Glomerular visceral epithelial cell (primary cell): ENCODE data around the gene ZIK1.

Experiments
- DNase-seq: peaks from one replicate; pipeline ENCODE4 v3.0.0-alpha.2; 2016; ENCODE audit errors: extremely low spot score

ZIK1 gene

DNA sequence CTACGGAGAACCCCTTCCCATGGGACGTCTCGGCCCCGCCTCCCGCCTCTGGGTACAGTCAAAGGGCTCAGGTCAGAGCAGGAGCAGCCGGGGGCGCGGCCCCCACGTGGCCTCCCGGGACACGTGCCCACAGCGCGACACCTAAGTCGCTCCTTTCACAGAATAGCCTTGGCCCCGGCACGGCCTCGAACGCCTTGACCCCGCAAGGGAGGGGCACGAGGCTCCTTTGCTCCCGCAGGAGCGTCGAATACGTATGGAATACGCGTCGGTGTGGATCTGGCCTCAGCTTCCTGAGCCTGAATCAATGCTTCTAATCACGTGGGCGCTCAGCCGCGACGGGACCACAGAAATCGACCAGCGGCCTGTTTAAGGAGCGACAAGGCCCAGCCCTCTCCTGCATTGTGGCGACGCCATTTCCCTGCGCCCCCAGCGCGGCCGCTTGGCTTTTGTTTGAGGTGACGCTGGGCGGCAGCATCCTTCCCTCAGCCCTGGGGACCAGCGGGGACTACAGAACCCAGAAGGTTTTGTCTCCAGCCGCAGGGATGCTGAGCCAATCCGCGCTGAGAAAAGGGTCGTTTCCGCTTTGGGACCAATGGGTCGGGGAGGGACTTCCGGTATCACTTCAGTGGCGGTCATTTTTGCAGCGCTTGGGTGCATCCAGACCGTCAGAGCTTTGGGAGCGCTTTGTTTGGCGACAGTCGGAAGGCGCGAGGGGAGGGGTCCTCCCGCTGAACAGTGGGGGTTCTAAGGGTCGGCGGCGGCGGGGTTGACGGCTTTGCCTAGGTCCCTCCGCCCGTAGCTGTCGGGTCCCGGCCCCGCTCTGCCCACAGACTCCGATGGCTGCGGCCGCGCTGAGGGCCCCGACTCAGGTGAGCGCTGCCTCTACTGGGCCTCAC is at the start of gene ZIK1:
Gene ZIK1 (plus strand): TSS at position 625 of the 896 bp plus-strand sequence. CDS start 212 bp downstream, at position 837.
- peak; percentile 22 for DNase-seq

DNA sequence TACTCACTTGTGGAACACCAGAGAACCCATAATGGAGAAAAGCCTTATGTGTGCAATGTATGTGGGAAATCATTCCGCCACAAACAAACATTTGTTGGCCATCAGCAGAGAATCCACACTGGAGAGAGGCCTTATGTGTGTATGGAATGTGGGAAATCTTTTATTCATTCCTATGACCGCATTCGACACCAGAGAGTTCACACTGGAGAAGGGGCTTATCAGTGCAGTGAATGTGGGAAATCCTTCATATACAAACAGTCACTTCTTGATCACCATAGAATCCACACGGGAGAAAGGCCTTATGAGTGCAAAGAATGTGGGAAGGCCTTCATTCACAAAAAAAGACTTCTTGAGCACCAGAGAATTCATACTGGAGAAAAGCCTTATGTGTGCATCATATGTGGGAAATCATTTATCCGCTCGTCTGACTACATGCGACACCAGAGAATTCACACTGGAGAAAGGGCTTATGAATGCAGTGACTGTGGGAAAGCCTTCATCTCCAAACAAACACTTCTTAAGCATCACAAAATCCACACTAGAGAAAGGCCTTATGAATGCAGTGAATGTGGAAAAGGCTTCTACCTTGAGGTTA is 45.9 kb upstream of the ZIK1 start:
- DNase-seq: no peak

DNA sequence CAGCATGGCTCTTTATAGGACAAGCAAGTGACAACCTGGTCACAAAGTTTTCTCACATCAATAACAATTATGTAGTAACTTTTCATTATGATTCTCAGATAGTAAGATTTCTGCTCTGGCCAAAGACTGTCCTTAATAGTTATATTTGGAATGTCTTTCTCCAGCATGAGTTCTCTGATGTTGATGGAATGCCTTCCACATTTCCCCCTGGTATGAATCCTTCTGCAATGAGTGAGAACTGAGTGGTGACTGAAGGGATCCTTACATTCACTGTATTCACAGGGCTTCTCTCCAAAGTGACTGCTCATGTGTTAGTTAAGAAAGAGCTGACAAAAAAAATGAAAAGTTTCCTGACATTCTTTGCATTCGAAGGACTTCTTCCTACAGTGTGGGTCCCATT is 37.4 kb upstream of the ZIK1 start:
- no peak for DNase-seq

DNA sequence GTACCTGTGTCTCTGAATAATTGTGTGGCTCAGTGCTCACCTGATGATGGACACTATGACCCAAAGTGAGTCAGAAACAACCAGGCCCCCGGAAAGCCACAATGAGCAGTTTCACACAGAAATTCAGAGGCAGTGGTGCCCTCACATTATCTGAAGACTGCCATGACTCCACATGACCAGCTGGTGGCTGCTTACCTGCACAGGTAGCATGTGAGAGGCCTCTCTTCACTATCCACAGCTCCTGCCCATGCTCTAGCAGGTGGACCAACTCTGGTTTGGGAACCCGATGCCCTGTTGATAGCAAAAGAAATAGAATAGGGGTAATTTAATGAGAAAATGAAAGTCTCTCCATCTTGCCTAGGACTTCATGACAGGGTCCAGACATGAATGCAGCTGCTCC is 31.5 kb upstream of the ZIK1 start:
- DNase-seq: no peak

DNA sequence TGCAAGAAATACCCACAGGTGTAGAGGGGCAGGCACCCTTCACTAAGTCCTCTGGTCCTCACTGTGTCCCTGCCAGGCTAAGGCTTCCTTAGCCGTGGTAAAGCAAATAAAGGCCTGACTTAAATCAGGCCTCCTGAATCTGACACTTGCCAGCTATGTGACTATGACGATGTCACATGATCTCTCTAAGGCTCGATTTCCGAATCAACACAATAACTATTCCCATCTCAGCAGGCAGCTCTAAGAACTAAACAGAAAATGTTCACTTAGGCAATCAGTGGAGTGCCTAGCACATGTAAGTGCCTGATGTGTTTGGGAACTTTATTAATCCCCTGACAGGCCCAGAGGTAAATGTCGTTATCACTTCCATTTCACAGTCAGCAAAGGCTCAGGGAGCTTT is 26.3 kb upstream of the ZIK1 start:
- no peak for DNase-seq

DNA sequence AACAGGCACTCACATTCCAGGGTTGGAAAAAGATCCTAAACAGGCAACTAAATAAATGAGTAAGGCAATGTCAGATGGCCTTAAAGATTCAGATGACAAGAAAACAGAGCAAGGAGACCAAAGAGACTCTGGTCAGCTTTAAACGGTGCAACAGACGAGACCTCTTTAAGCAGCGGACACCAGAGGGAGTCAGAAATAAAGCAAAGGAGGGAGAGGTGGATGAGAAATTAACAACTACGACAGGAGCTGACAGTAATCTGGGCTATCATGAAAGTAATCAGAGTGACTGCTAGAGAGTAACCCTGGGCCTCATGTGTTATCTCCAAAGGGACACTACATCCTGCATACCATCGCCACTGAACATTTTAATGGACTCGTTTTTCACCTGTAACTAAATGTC is 25.4 kb upstream of the ZIK1 start:
- DNase-seq: peak; percentile 8

DNA sequence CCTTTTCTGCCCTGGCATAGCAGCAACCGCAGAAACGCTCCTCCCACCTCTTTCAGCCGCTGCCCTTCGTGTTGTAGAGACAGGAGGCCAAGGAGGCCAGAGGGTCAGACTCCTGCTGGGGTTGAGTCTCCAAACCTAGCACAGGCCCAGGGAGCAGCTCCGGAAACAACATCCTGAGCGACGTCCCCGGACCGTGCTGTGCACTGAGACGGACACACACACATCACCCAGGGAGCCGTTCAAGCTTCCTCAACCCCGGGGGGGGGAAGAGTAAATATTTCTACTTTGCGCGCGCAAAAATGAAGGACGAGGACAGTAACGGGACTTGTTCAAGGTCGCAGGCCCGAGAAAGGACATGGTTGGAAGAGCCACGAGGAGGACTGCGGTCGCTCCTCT is 24.9 kb upstream of the ZIK1 start:
- DNase-seq: peak; percentile 39

DNA sequence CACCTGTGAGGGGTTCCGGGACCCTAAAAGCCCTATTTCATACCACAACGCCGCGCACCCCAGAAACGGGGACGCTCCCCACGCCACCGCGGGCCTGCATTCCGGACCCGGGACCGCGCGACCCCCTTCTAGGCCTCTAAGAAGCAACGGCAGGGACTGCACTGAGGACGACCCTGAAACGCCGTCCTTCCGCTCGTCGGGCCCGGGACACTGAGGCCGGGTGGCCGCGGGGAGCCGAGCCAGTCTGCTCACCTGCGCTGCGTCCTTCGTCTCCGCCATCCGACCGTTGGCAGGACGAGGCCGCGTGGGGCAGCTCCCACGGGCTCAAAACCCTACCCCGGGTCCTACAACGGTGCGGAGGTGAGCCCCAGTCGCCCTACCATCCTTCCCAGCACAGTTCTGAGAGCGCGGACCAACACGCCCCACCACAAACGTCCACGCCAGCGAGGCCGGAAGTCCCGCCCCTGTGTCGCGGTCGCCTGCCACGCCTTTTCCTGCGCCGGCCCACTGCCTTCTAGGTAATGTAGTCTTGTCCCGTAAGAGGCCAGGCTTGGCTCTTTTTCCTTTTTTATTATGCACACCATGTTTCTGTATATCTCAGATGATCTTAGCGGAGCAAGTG is 24.4 kb upstream of the ZIK1 start, which contains the start of gene ZNF550:
Gene ZNF550 (minus strand): TSS at position 460 of the 622 bp plus-strand sequence. CDS start 181 bp downstream, at position 279.
- peak; percentile 84 for DNase-seq

DNA sequence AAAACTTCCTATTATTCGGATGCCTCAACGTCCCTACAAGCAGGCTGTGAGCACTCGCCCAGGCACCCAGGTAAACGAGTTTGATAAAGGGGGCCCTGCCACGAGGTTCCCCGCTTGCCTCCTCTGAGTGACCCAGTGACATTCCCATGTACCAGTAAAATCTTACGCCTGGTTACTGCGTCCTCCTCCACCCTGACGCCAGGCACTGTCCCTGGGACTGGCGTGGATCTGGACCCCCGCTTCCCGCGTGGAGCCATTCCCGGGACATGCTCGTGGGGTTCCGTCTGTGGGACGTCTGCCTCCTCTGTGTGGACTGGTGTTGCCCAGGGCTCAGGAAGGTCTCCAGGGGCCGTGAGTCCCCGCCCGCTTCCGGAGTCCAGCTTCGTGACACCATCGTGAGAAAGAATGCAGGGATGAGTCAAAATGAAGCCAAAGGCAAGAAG is 23.9 kb upstream of the ZIK1 start:
- DNase-seq: peak; percentile 12

DNA sequence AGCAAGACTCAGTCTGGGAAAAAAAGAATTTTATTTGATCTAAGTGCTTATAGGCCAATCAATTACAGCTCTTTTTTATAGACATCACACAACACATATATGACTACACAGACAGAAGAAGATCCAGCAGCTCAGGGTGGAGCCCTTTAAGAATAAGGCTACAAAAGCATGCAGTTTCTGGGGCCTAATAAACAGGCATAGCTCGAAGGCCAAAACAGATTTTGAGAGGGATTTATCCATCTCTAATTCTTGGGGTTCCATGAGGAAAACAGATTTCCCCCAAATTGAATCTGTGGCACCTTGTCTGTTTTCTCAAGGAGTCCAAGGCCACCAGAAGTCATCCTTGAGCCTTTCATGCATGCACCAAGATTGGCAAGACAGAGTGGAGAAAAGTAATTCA is 20.4 kb upstream of the ZIK1 start:
- DNase-seq: no peak

DNA sequence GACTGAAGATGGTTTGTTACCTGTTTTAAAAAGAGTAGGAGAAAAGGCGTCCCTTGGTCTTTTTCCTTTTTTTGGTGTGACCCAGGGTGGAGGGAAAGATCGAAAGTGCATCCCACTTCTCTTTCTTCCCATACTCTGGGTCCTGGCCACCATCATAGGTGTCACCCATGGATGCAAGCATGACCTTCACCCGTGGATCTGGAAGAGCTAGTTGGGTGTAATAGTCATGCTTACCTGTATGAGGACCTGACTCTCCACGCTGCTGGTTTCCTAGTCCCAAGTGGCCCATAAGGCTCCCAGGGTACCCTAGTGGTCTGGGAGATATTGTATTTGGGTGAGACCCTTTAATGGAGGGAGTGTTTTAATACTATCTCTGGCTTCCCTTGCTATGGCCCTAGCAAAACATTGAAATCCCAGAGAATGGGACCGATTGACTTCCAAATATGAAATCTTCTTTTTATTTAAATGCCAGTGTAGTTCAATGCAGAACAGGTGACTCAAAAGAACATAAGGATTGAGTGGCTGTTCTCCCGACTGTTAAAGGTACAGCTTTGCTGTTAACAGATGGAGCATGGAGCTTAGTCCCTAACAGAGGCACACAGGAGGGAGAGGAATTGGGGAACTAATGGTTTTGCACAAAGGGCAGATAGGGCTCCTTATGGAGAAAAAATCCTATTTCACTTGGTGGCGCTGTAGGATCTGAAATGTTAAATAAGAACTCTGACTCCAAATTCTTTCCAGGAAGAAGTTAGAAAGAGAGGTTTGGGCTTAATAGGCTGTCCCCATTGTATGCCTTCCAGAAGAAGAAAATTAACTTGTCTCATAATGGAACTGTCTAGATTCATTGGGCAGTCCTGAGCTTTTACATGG is 17.3 kb upstream of the ZIK1 start:
- DNase-seq: no peak

DNA sequence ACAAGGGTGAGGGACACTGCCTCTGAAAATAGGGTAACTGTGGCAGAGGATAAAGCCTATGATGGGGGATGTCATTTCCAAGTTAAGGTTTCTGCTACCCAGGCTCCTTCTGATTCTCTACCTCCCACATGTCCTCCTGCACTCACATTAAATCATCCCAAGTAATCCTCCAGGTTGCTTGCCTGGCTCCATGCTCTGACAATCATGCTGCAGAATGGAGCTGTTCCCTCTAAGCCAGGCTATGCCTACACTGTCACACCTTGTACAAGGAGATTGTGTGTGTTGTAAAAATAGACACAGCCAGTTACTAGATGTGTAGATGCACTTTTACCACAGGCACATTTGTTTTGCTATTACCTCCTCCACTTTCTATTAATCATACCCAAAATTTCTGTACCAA is 13.2 kb upstream of the ZIK1 start:
- DNase-seq: no peak

DNA sequence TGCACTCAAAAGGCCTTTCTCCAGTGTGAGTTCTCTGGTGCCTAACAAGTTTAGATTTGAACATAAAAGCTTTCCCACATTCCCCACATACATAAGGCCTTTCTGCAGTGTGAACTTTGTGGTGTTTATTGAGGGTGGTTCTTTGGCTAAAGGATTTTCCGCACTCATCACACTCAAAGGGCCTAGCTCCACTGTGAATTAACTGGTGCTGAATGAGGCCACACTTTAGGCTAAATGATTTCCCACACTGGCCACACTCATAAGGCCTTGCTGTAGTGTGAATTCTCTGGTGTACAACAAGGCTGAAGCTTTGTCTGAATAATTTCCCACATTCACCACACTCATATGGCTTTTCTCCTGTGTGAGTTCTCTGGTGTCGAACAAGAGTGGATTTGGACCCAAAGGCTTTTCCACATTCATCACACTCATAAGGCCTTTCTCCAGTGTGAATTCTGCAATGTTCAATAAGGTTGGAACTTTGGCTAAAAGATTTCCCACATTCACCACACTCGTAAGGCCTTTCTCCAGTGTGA is 11.5 kb upstream of the ZIK1 start:
- no peak for DNase-seq

DNA sequence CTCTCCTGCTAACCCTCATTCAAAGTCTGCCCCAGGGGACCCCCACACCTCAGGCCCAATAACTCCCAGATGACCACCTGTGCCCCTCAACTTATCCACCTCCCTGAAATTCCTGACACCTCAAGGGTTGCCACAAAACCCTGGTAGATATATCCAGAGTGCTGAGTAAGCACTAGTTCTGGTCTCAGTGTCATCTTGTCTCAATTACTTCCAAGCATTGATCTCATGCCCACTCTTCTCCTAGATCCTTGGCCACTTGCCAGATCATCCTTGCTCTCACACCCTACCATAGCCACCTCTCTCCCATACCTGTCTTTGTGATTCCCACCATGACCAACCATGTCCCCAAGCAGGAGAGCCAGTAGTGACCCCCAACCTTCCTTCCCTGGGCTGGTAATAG is 7.3 kb upstream of the ZIK1 start:
- DNase-seq: no peak

DNA sequence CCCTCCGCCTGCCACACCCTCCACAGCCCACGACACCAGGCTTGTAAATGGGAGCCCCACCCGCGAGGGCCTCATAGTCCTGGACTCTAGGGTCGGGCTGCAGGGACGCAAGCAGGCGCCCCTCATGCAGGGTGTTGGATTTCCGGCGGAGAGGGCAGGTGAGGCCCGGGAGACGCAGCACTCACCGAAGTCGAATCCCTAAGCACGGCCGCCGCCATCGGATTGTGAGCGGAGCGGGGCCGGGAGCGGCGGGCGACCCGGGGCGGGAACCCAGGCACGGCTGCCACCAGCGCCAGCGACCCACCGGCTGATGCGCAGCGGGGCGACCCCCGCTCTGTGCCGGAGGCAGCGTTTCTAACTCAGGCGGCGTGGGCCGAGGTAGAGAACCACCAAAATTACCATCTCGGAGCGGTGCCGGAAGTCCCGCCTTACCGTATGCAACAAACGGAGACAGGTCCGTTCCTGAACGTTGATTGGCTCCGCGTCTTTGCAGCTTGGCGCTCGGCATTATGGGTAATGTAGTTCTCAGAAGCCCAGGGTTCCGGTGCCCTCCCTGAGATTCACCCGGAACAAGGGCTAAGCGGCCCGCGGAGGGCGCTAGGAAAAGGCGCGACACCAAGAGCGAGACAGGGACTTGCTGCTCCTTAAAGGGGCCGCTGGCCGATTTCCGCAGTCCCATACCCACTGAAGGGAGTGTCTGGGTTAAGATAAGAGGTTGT is 5.3 kb upstream of the ZIK1 start, which contains the start of gene ZNF416:
Gene ZNF416 (minus strand): TSS at position 425 of the 719 bp plus-strand sequence. CDS start 207 bp downstream, at position 218.
- peak; percentile 97 for DNase-seq

DNA sequence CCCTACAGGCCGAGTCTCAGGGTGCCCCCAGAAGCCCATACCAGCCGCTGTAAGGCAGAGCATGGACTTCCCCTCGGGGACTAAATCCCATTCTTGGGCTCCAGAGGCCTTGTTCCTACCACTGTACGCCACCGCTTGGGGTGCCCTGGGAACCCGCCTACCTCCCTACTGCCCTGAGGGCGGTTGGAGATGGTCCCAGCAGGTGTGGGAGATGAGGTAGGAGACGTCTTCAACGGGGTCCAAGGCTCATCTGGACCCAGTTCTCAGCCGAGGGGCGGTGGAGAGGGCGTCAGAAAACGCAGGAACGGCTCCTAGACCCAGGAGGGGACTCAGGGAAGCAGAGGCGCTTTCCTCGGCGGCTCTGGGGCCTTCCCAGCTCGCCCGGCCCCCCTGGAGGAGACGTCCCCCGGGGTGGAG is 833 bp upstream of the ZIK1 start:
- DNase-seq: no peak

DNA sequence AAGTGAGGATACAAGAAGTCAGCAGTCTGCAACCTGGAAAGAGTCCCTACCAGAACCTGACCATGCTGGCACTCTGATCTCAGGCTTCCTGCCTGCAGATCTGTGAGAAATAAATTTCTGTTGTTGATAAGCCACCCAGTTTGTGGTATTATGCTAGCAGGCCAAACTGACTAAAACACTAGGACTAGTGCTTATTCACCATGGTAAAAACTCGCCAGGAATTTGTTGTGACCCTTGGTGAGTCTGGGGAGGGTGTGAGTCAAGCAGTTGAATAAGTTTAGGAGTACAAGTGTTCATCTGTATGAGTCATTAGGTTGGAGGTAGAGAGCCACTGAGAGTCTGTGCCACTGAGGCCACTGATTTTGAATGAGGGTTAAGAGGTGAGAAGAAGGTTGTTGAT is 3.6 kb downstream of the ZIK1 start:
- DNase-seq: peak; percentile 53

DNA sequence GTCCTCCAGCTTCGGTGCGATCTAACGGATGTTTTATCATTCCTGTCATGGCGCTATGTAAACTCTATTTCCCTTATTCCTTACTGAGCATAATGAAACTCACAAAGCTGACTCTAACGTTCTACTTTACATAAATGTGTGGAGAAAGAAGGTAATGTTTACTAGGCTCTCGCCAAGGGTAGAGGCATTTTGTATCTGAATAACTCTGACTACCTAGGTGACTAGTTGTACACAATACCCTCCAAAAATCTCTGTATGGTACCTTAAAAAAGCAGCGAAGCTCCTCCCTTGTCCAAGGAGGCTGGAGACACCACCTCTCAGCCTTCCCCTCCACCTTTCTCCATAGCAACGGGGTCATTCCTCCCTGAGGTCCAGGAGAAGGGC is 15.4 kb downstream of the ZIK1 start:
- DNase-seq: no peak

DNA sequence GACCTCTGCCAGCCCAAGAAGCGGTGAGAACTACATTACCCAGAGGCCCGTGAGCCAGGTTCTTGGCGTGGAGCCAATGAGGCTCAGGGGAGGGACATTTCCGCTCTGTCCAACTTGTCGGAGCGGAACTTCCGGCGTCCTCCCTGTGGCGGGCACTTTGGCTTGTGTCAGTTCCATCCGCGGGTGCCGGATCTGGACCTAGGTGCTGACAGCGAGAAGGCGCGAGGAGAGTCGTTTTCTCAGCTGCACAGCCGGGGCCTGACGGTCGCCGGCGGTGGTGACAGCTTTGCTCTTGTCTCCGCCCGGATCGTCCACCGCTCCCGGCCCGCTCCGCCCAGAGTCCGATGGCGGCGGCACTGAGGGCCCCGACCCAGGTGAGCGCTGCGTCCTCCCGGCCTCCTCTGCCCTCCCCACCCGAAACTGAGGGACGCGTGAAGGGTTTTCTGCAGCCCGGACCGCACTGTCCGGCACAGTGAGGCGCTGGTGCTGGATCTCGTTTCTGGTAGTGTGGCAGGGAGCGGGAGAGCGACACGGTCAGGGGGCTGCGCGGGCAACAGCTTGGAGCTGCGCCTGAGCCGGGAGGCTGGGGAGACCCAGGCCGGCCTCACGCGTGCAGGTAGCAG is 15.9 kb downstream of the ZIK1 start, which contains the start of gene ZNF530:
Gene ZNF530 (plus strand): TSS at position 125 of the 623 bp plus-strand sequence. CDS start 4,461 bp downstream, outside the sequence.
- DNase-seq: peak; percentile 94

DNA sequence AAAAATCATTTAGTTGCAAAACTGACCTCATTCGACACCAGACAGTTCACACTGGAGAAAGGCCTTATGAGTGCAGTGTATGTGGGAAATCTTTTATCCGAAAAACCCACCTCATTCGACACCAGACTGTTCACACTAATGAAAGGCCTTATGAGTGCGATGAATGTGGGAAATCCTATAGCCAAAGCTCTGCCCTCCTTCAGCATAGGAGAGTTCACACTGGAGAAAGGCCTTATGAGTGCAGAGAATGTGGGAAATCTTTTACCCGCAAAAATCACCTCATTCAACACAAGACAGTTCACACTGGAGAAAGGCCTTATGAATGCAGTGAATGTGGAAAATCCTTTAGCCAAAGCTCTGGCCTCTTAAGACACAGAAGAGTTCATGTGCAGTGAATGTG is 23.0 kb downstream of the ZIK1 start:
- no peak for DNase-seq
